ENCODE data around the gene SPIRE2.
"Not testable (repeated sequence)": the region's sequence is repeated elsewhere in the genome, so short reads cannot be mapped to it uniquely, and the experiment has no call there.

The SPIRE2 gene

DNA sequence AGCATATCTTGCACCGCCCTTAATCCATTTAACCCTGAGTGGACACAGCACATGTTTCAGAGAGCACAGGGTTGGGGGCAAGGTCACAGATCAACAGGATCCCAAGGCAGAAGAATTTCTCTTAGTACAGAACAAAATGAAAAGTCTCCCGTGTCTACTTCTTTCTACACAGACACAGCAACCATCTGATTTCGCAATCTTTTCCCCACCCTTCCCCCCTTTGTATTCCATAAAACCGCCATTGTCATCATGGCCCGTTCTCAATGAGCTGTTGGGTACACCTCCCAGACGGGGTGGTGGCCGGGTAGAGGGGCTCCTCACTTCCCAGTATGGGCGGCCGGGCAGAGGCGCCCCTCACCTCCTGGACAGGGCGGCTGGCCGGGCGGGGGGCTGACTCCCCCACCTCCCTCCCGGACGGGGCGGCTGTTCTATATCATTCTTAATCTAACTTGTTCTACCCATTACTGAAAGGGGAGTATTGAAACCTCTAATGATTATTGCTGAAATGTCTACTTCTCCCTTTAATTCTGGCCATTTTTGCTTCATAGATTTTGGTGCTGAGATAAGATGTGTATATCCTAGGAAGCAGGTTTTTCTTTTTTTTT, 21.6 kb upstream of the SPIRE2 start:
- not testable (repeated sequence) for DNase-seq (ENCODE audit: low read depth in 2 of 2)

DNA sequence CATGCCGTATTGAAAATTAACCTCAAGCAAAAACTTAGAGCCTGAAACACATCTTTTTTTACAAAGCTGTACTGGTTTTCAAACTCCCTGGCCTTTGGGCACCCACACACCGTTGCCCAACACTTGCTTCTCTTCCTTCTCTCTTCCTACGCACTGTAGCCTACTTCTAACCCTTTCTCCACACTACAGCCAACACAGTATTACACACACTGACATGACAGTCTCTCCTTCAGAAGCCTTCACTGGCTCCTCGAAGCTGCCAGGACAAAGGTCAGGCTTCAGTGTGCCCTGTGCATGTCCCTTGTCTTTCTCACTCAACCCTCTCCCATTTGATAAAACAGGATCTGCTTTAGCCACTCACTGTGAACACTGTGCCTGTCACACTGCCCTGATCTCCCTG, 19.8 kb upstream of the SPIRE2 start:
- DNase-seq (ENCODE audit: low read depth in 2 of 2), result no peak

DNA sequence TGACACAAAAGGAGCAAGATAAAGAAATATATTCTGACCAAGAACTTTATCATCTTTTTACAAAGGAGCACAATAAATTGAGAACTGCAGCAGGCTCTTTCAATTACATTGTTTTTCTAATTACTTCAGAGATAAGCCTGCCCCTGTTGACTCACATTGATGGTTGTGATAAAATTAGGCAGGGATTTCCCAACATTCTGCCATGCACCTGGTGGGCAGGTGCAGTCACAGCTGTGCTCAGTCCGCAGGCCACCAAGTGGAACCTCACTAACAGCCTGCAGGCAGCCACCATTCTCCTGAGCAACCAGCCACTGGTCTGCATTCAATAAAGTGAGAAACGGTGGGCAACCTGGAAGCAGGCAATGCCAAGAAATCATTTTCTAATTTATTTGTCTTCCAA, 17.0 kb upstream of the SPIRE2 start:
- no peak for DNase-seq (ENCODE audit: low read depth in 2 of 2)

GRCh38 chr16:89815639-89816348, 12.5 kb upstream of the SPIRE2 start:
- no peak for DNase-seq (ENCODE audit: low read depth in 2 of 2)

- DNase-seq (ENCODE audit: low read depth in 2 of 2), result not testable (repeated sequence)
These were observed 9.3 kb upstream of the SPIRE2 start for GRCh38 chr16:89818851-89819403.

- DNase-seq (ENCODE audit: low read depth in 2 of 2), result not testable (repeated sequence)
These were observed 8.8 kb upstream of the SPIRE2 start for GRCh38 chr16:89819448-89819847.

- DNase-seq (ENCODE audit: low read depth in 2 of 2), result no peak
These were observed 6.7 kb upstream of the SPIRE2 start for GRCh38 chr16:89821438-89822187.

- DNase-seq (ENCODE audit: low read depth in 2 of 2), result no peak
These were observed 5.8 kb upstream of the SPIRE2 start for GRCh38 chr16:89822188-89823086.

- no peak for DNase-seq (ENCODE audit: low read depth in 2 of 2)
These were observed 5.0 kb upstream of the SPIRE2 start for GRCh38 chr16:89823087-89823823.

GRCh38 chr16:89823824-89824148, 4.5 kb upstream of the SPIRE2 start:
- DNase-seq (ENCODE audit: low read depth in 2 of 2), result not testable (repeated sequence)

DNA sequence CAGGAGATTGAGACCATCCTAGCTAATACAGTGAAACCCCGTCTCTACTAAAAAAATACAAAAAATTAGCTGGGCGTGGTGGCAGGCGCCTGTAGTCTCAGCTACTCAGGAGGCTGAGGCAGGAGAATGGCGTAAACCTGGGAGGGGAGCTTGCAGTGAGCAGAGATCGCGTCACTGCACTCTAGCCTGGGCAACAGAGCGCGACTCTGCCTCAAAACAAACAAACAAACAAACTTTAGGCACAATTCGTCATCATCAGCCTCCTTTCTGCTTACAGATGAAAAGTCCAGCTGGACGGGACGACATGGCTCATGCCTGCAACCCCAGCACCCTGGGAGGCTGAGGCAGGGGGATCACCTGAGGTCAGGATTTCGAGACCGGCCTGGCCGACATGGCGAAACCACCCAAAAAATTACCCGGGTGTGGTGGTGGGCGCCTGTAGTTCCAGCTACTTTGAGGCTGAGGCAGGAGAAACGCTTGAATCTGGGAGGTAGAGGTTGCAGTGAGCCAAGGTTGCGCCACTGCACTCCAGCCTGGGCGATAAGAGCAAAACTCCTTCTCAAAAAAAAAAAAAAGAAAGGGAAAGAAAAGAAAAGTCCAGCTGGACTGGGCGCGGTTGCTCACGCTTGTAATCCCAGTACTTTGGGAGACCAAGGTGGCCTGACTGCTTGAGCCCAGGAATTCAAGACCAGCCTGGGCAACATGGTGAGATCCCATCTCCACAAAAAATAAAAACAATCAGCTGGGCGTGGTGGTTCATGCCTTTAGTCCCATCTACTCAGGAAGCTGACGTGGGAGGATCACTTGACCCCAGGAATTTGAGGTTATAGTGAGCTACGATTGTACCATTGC, 1.5 kb upstream of the SPIRE2 start:
- no peak for DNase-seq (ENCODE audit: low read depth in 2 of 2)

- DNase-seq (ENCODE audit: low read depth in 2 of 2), result no peak
These were observed 684 bp upstream of the SPIRE2 start for GRCh38 chr16:89827383-89828198.

- DNase-seq (ENCODE audit: low read depth in 2 of 2), result no peak
These were observed 775 bp downstream of the SPIRE2 start for GRCh38 chr16:89828870-89829629.

- no peak for DNase-seq (ENCODE audit: low read depth in 2 of 2)
These were observed 1.6 kb downstream of the SPIRE2 start for GRCh38 chr16:89829630-89830437.

DNA sequence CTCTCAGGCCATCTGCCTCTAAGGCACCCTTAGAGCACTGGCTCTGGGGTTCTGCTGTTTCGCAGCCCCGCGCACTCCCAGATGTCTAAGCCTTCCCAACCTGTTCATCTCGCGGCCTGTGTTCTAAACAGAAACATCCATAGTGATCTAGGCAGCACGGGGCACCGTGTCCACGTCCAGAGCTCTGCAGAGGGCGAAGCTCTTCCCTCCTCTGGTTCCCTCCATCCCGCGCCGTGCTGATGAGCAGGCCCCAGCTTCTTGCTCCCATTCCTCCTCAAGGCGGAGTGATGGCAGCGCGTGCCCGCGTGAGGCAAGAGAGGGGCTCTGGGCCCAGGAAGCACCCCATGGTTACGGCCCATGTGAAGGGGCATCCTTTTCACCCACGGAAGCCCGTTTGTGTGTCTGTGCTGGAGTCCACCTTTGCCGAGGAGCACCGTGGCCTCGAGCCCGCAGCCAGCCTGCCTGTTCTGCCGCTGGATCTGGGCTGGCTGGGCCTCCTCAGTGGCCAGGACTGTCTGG, 3.6 kb downstream of the SPIRE2 start:
- no peak for DNase-seq (ENCODE audit: low read depth in 2 of 2)

DNA sequence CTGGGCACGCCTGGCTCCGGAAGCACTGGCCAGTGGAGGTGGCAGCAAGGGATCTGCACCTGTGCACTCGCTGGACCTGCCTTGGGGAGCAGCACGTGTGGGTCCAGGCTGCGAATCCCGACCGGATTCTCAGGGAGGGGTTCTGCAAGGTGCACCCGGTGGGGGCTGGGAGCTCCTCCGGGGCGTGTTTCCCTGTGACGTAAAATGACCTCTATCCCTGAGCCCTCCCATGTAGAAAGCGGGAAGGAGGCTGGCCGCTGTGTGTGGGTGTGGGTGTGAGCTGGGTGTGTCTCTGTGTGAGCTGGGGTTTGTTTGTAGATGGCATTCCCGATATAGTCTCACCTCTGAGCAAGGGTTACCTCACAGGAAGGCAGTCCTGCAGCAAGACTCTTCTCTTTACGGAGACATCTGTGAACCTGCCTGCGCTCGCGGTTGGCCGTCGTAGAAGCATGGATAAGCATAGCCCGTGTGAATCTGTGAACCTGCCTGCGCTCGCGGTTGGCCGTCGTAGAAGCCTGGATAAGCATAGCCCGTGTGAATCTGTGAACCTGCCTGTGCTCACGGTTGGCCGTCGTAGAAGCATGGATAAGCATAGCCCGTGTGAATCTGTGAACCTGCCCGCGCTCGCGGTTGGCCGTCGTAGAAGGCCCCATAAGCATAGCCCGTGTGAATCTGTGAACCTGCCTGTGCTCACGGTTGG, 5.5 kb downstream of the SPIRE2 start:
- not testable (repeated sequence) for DNase-seq (ENCODE audit: low read depth in 2 of 2)
